ENCODE data around the gene DPF3.

The DPF3 gene

GRCh38 chr14:72800848-72801370 is 93.0 kb downstream of the DPF3 start:
- DNase-seq (ENCODE audit: extremely low spot score), result no peak
- TF ChIP-seq LEF1 (IDR thresholded peaks at IDR 0.05; ENCODE audit: borderline replicate concordance) (no peak), CTBP1 (IDR thresholded peaks at IDR 0.05; ENCODE audit: borderline replicate concordance) (no peak), PKNOX1 (IDR thresholded peaks at IDR 0.05) (no peak), L3MBTL2 (conservative IDR thresholded peaks at IDR 0.05) (no peak), ZNF384 (IDR thresholded peaks at IDR 0.05) (no peak), SUZ12 (IDR thresholded peaks at IDR 0.05) (no peak), TARDBP (IDR thresholded peaks at IDR 0.05) (no peak), SP1 (IDR thresholded peaks at IDR 0.05) (no peak), ARNT (IDR thresholded peaks at IDR 0.05) (no peak), FOXM1 (IDR thresholded peaks at IDR 0.05; ENCODE audit: borderline replicate concordance) (no peak), FOXA1 (IDR thresholded peaks at IDR 0.05) (no peak), BHLHE40 (IDR thresholded peaks at IDR 0.05; ENCODE audit: borderline replicate concordance) (no peak), ELF4 (IDR thresholded peaks at IDR 0.05) (no peak), FOXK2 (IDR thresholded peaks at IDR 0.05) (no peak)
- ChIA-PET CTCF (no interaction called here), POLR2A (no interaction called here)

GRCh38 chr14:72800296-72800695 is 93.6 kb downstream of the DPF3 start:
- DNase-seq (ENCODE audit: extremely low spot score), result no peak
- CTCF ChIA-PET, result no interaction called here
- POLR2A ChIA-PET, result no interaction called here
- TF ChIP-seq ARNT (IDR thresholded peaks at IDR 0.05) (no peak), NFRKB (IDR thresholded peaks at IDR 0.05) (no peak), ZNF384 (IDR thresholded peaks at IDR 0.05) (no peak), HDGF (IDR thresholded peaks at IDR 0.05; ENCODE audit: borderline replicate concordance) (no peak)

- ChIA-PET POLR2A (no interaction called here), CTCF (no interaction called here)
- no peak for TF ChIP-seq ZNF384 (IDR thresholded peaks at IDR 0.05)
- TF ChIP-seq SUZ12 (IDR thresholded peaks at IDR 0.05), result no peak
- TF ChIP-seq FOXM1 (IDR thresholded peaks at IDR 0.05; ENCODE audit: borderline replicate concordance), result no peak
- TF ChIP-seq SP1 (IDR thresholded peaks at IDR 0.05), result no peak
- TF ChIP-seq CTBP1 (IDR thresholded peaks at IDR 0.05; ENCODE audit: borderline replicate concordance), result no peak
- TF ChIP-seq PKNOX1 (IDR thresholded peaks at IDR 0.05), result no peak
- TF ChIP-seq TARDBP (IDR thresholded peaks at IDR 0.05), result no peak
- TF ChIP-seq ARNT (IDR thresholded peaks at IDR 0.05), result no peak
- TF ChIP-seq FOXA1 (IDR thresholded peaks at IDR 0.05), result no peak
- TF ChIP-seq NFRKB (IDR thresholded peaks at IDR 0.05), result no peak
- no peak for TF ChIP-seq ELF4 (IDR thresholded peaks at IDR 0.05)
- TF ChIP-seq L3MBTL2 (conservative IDR thresholded peaks at IDR 0.05), result no peak
- TF ChIP-seq BHLHE40 (IDR thresholded peaks at IDR 0.05; ENCODE audit: borderline replicate concordance), result no peak
- DNase-seq (ENCODE audit: extremely low spot score), result no peak
Measured at GRCh38 chr14:72796935-72797334, 97.0 kb downstream of the DPF3 start.

- ChIA-PET POLR2A (interaction anchor here (1.1 kb wide), 1 partner anchor 19 kb away, joined by 3 read pairs; no protein-coding TSS in a partner anchor), CTCF (no interaction called here)
Measured at GRCh38 chr14:72793156-72793939, 100.6 kb downstream of the DPF3 start.

GRCh38 chr14:72792051-72792788 is 101.7 kb downstream of the DPF3 start:
- TF ChIP-seq SUZ12 (IDR thresholded peaks at IDR 0.05), result no peak
- TF ChIP-seq CTBP1 (IDR thresholded peaks at IDR 0.05; ENCODE audit: borderline replicate concordance), result no peak
- no peak for TF ChIP-seq ELF4 (IDR thresholded peaks at IDR 0.05)
- TF ChIP-seq NFRKB (IDR thresholded peaks at IDR 0.05), result no peak
- no peak for TF ChIP-seq BHLHE40 (IDR thresholded peaks at IDR 0.05; ENCODE audit: borderline replicate concordance)
- no peak for TF ChIP-seq ZNF384 (IDR thresholded peaks at IDR 0.05)
- no peak for TF ChIP-seq HDGF (IDR thresholded peaks at IDR 0.05; ENCODE audit: borderline replicate concordance)
- no peak for TF ChIP-seq FOXA1 (IDR thresholded peaks at IDR 0.05)
- no peak for TF ChIP-seq ARNT (IDR thresholded peaks at IDR 0.05)
- no peak for TF ChIP-seq FOXM1 (IDR thresholded peaks at IDR 0.05; ENCODE audit: borderline replicate concordance)
- no peak for TF ChIP-seq PKNOX1 (IDR thresholded peaks at IDR 0.05)
- no peak for TF ChIP-seq SP1 (IDR thresholded peaks at IDR 0.05)
- no peak for TF ChIP-seq FOXK2 (IDR thresholded peaks at IDR 0.05)
- TF ChIP-seq TARDBP (IDR thresholded peaks at IDR 0.05), result no peak
- TF ChIP-seq L3MBTL2 (conservative IDR thresholded peaks at IDR 0.05), result no peak
- TF ChIP-seq LEF1 (IDR thresholded peaks at IDR 0.05; ENCODE audit: borderline replicate concordance), result no peak
- ChIA-PET CTCF (no interaction called here), POLR2A (no interaction called here)
- no peak for DNase-seq (ENCODE audit: extremely low spot score)

More at GRCh38 chr14:72793156-72793939, 100.6 kb downstream of the DPF3 start:
- TF ChIP-seq FOXK2 (IDR thresholded peaks at IDR 0.05), result no peak
- no peak for TF ChIP-seq HDGF (IDR thresholded peaks at IDR 0.05; ENCODE audit: borderline replicate concordance)
- no peak for TF ChIP-seq ZNF384 (IDR thresholded peaks at IDR 0.05)
- no peak for TF ChIP-seq ARNT (IDR thresholded peaks at IDR 0.05)
- no peak for TF ChIP-seq TARDBP (IDR thresholded peaks at IDR 0.05)
- TF ChIP-seq CTBP1 (IDR thresholded peaks at IDR 0.05; ENCODE audit: borderline replicate concordance), result no peak
- no peak for TF ChIP-seq BHLHE40 (IDR thresholded peaks at IDR 0.05; ENCODE audit: borderline replicate concordance)
- no peak for TF ChIP-seq NFRKB (IDR thresholded peaks at IDR 0.05)
- TF ChIP-seq L3MBTL2 (conservative IDR thresholded peaks at IDR 0.05), result no peak
- TF ChIP-seq PKNOX1 (IDR thresholded peaks at IDR 0.05), result no peak
- TF ChIP-seq SP1 (IDR thresholded peaks at IDR 0.05), result no peak
- no peak for TF ChIP-seq LEF1 (IDR thresholded peaks at IDR 0.05; ENCODE audit: borderline replicate concordance)
- no peak for TF ChIP-seq FOXM1 (IDR thresholded peaks at IDR 0.05; ENCODE audit: borderline replicate concordance)
- no peak for TF ChIP-seq SUZ12 (IDR thresholded peaks at IDR 0.05)
- TF ChIP-seq ELF4 (IDR thresholded peaks at IDR 0.05), result no peak
- TF ChIP-seq FOXA1 (IDR thresholded peaks at IDR 0.05), result no peak
- no peak for DNase-seq (ENCODE audit: extremely low spot score)

Measured in HEK293T (cell line).